ENCODE data around the gene CARHSP1.

CARHSP1 gene

GRCh38 chr16:8853150-8853549 is 15.7 kb downstream of the CARHSP1 start:
- TF ChIP-seq CTCF (conservative IDR thresholded peaks at IDR 0.05; ENCODE audit: control insufficient read depth, insufficient read depth, low read depth, low read length): no peak
- H3K4me3 ChIP-seq (ENCODE audit: control insufficient read depth, low read depth, low read length): no peak overlapping the region
- DNase-seq (ENCODE audit: low read depth): no peak

GRCh38 chr16:8852534-8852933 is 16.3 kb downstream of the CARHSP1 start:
- peak; percentile 52 for DNase-seq (ENCODE audit: low read depth)
- TF ChIP-seq CTCF (conservative IDR thresholded peaks at IDR 0.05; ENCODE audit: control insufficient read depth, insufficient read depth, low read depth, low read length): no peak
- H3K4me3 ChIP-seq (ENCODE audit: control insufficient read depth, low read depth, low read length): no peak overlapping the region

- no peak overlapping the region for H3K4me3 ChIP-seq (ENCODE audit: control insufficient read depth, low read depth, low read length)
- DNase-seq (ENCODE audit: low read depth): no peak
- no peak for TF ChIP-seq CTCF (conservative IDR thresholded peaks at IDR 0.05; ENCODE audit: control insufficient read depth, insufficient read depth, low read depth, low read length)
These were observed 16.9 kb downstream of the CARHSP1 start for GRCh38 chr16:8851761-8852403.

- no peak overlapping the region for H3K4me3 ChIP-seq (ENCODE audit: control insufficient read depth, low read depth, low read length)
- peak; percentile 95 for DNase-seq (ENCODE audit: low read depth)
- TF ChIP-seq CTCF (conservative IDR thresholded peaks at IDR 0.05; ENCODE audit: control insufficient read depth, insufficient read depth, low read depth, low read length): no peak
These were observed 18.4 kb downstream of the CARHSP1 start for GRCh38 chr16:8850279-8850885.

- TF ChIP-seq CTCF (conservative IDR thresholded peaks at IDR 0.05; ENCODE audit: control insufficient read depth, insufficient read depth, low read depth, low read length): no peak
- H3K4me3 ChIP-seq (ENCODE audit: control insufficient read depth, low read depth, low read length): no peak overlapping the region
- DNase-seq (ENCODE audit: low read depth): peak; percentile 87
These were observed 19.3 kb downstream of the CARHSP1 start for GRCh38 chr16:8849411-8850011.

GRCh38 chr16:8848939-8849391 is 19.8 kb downstream of the CARHSP1 start:
- DNase-seq (ENCODE audit: low read depth): peak; percentile 88

More at GRCh38 chr16:8848939-8849391, 19.8 kb downstream of the CARHSP1 start:
- no peak for TF ChIP-seq CTCF (conservative IDR thresholded peaks at IDR 0.05; ENCODE audit: control insufficient read depth, insufficient read depth, low read depth, low read length)
- no peak overlapping the region for H3K4me3 ChIP-seq (ENCODE audit: control insufficient read depth, low read depth, low read length)
